Measurements from ENCODE around the gene SOS1. TPM values are rescaled to one million over a fixed set of nuclear protein-coding genes. Genes with fewer than 3 reads are reported as not detected.

SOS1 gene
- total and polyA plus RNA-seq, 2 of the 13 experiments (the other 11 are each of a cell fraction or from before 2014, with no cell fraction given) = 20.8 to 60.4 TPM

DNA sequence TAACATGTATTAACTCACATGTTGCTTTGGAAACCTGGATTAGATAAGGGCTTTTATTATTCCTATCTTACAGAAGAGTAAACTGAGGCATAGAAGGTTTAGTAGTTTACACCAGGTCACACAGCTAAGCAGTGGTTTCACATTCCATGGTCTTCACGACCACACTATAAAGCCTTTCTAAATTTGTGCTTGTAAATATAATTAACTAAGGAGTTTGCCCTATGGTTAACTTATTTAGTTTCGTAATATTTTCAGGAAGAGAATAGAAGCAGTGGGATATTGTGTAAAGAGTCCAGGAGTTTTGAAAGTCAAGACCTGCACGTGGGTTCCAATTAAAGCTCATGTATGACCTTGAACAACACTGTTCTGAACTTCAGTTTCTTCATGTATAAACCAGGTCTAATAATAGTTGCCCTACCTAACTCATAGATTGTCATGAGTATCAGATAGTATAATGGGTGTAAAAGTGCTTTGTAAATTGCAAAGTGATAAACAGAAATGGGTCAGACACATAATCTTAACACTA is 19.5 kb upstream of the SOS1 start (continued):
- TF ChIP-seq, protein P1, sequence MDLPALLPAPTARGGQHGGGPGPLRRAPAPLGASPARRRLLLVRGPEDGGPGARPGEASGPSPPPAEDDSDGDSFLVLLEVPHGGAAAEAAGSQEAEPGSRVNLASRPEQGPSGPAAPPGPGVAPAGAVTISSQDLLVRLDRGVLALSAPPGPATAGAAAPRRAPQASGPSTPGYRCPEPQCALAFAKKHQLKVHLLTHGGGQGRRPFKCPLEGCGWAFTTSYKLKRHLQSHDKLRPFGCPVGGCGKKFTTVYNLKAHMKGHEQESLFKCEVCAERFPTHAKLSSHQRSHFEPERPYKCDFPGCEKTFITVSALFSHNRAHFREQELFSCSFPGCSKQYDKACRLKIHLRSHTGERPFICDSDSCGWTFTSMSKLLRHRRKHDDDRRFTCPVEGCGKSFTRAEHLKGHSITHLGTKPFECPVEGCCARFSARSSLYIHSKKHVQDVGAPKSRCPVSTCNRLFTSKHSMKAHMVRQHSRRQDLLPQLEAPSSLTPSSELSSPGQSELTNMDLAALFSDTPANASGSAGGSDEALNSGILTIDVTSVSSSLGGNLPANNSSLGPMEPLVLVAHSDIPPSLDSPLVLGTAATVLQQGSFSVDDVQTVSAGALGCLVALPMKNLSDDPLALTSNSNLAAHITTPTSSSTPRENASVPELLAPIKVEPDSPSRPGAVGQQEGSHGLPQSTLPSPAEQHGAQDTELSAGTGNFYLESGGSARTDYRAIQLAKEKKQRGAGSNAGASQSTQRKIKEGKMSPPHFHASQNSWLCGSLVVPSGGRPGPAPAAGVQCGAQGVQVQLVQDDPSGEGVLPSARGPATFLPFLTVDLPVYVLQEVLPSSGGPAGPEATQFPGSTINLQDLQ (CRISPR knock-in tag; IDR thresholded peaks at IDR 0.05) = no peak
- TF ChIP-seq TSC22D2 (CRISPR knock-in tag; IDR thresholded peaks at IDR 0.05; ENCODE audit: borderline replicate concordance) (no peak), KAT8 (CRISPR knock-in tag; IDR thresholded peaks at IDR 0.05) (peak; percentile 46; the same call in 1 of the 2 replicates), MLLT10 (CRISPR knock-in tag; IDR thresholded peaks at IDR 0.05) (no peak), ZNF761 (CRISPR knock-in tag; conservative IDR thresholded peaks at IDR 0.05) (no peak), KLF6 (CRISPR knock-in tag; IDR thresholded peaks at IDR 0.05) (0 out of 2 replicates have a peak, but pooled peaks have one; percentile 65), ATRX (CRISPR knock-in tag; IDR thresholded peaks at IDR 0.05; ENCODE audit: borderline replicate concordance) (no peak), ATF7-NPFF (CRISPR knock-in tag; IDR thresholded peaks at IDR 0.05; ENCODE audit: low read depth) (no peak), ELF3 (CRISPR knock-in tag; IDR thresholded peaks at IDR 0.05) (peak; percentile 72; the same call in 1 of the 2 replicates), PITX1 (CRISPR knock-in tag; IDR thresholded peaks at IDR 0.05) (peak; percentile 55; the same call in 1 of the 2 replicates), ZNF251 (CRISPR knock-in tag; IDR thresholded peaks at IDR 0.05) (no peak), ATF7 (IDR thresholded peaks at IDR 0.05) (no peak), ATF7 (CRISPR knock-in tag; IDR thresholded peaks at IDR 0.05) (no peak), SALL1 (CRISPR knock-in tag; IDR thresholded peaks at IDR 0.05) (no peak; the same call in 1 of the 2 replicates), NKX3-1 (CRISPR knock-in tag; IDR thresholded peaks at IDR 0.05) (0 out of 2 replicates have a peak, but pooled peaks have one; percentile 39), ZNF570 (CRISPR knock-in tag; IDR thresholded peaks at IDR 0.05; ENCODE audit: borderline replicate concordance) (no peak), NFYB (CRISPR knock-in tag; IDR thresholded peaks at IDR 0.05) (no peak), CREB1 (IDR thresholded peaks at IDR 0.05) (no peak), CREB1 (CRISPR knock-in tag; IDR thresholded peaks at IDR 0.05) (peak; percentile 32; the same call in 1 of the 2 replicates), MEIS1 (CRISPR knock-in tag; IDR thresholded peaks at IDR 0.05; ENCODE audit: borderline replicate concordance) (no peak)
- TF ChIP-seq, protein P2, sequence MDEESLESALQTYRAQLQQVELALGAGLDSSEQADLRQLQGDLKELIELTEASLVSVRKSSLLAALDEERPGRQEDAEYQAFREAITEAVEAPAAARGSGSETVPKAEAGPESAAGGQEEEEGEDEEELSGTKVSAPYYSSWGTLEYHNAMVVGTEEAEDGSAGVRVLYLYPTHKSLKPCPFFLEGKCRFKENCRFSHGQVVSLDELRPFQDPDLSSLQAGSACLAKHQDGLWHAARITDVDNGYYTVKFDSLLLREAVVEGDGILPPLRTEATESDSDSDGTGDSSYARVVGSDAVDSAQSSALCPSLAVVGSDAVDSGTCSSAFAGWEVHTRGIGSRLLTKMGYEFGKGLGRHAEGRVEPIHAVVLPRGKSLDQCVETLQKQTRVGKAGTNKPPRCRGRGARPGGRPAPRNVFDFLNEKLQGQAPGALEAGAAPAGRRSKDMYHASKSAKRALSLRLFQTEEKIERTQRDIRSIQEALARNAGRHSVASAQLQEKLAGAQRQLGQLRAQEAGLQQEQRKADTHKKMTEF (CRISPR knock-in tag; IDR thresholded peaks at IDR 0.05) = peak; percentile 85
- TF ChIP-seq, protein P3, sequence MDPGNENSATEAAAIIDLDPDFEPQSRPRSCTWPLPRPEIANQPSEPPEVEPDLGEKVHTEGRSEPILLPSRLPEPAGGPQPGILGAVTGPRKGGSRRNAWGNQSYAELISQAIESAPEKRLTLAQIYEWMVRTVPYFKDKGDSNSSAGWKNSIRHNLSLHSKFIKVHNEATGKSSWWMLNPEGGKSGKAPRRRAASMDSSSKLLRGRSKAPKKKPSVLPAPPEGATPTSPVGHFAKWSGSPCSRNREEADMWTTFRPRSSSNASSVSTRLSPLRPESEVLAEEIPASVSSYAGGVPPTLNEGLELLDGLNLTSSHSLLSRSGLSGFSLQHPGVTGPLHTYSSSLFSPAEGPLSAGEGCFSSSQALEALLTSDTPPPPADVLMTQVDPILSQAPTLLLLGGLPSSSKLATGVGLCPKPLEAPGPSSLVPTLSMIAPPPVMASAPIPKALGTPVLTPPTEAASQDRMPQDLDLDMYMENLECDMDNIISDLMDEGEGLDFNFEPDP (CRISPR knock-in tag; conservative IDR thresholded peaks at IDR 0.05) = no peak
- TF ChIP-seq, protein P4, sequence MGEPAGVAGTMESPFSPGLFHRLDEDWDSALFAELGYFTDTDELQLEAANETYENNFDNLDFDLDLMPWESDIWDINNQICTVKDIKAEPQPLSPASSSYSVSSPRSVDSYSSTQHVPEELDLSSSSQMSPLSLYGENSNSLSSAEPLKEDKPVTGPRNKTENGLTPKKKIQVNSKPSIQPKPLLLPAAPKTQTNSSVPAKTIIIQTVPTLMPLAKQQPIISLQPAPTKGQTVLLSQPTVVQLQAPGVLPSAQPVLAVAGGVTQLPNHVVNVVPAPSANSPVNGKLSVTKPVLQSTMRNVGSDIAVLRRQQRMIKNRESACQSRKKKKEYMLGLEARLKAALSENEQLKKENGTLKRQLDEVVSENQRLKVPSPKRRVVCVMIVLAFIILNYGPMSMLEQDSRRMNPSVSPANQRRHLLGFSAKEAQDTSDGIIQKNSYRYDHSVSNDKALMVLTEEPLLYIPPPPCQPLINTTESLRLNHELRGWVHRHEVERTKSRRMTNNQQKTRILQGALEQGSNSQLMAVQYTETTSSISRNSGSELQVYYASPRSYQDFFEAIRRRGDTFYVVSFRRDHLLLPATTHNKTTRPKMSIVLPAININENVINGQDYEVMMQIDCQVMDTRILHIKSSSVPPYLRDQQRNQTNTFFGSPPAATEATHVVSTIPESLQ (CRISPR knock-in tag; conservative IDR thresholded peaks at IDR 0.05) = no peak

Data from HepG2 (cell line).